HCT116 (cell line): ENCODE measurements around the gene ZFHX3. TPM values are rescaled to one million over a fixed set of nuclear protein-coding genes. Genes with fewer than 3 reads are reported as not detected.

ENCODE experiments used
- ATAC-seq: fragments of 200-7000 bp; cut with Tn5 transposase; 2 replicates; pipeline ENCODE4 v1.9.1; 2020; ENCODE audit warnings: mild to moderate bottlenecking, moderate library complexity
- BruUV-seq: library from RNA; stranded (reverse); fragments of 400-500 nt; replicated peaks from 2 replicates; lab custom pipeline; 2021; lab: Mats Ljungman, UMichigan
- CTCF ChIA-PET: fragments of 300-600 bp; sonication (Branson Sonifier 250); formaldehyde crosslinking; loops from one replicate; lab custom pipeline; 2021; ENCODE audit warnings: antibody characterized with exemption; lab: Charles Lee
- POLR2A ChIA-PET: fragments of 300-600, 350-600 bp; sonication (Branson Sonifier 250); formaldehyde crosslinking; loops from one replicate; lab custom pipeline; 2021; ENCODE audit warnings: antibody characterized with exemption; lab: Charles Lee
- RAD21 ChIA-PET, 2 experiments: fragments of 300-600 bp; sonication (Branson Sonifier 250); formaldehyde crosslinking; loops; one replicate each; lab custom pipeline; 2023; ENCODE audit warnings: low total read pairs in 2 of 2; ENCODE audit not compliant: uncharacterized antibody in 2 of 2, unreplicated experiment in 2 of 2, low non-redundant PET in 1 of 2; lab: Charles Lee
- DNase-seq: peaks from one replicate; pipeline ENCODE4 v3.0.0-alpha.2; 2010; ENCODE audit warnings: low read depth, low spot score
- H2AFZ ChIP-seq: fragments of 200-600 bp; shearing (Covaris generic), sonication (generic); 2 replicates; pipeline ENCODE4 v1.6.1; 2017; ENCODE audit warnings: low read depth, mixed run types, mixed read lengths, antibody characterized with exemption, low read length; ENCODE audit not compliant: poor library complexity, severe bottlenecking
- H3K27ac ChIP-seq: 2 replicates; pipeline ENCODE4 v1.5.1; 2012; ENCODE audit warnings: low read depth, low read length
- H3K27me3 ChIP-seq: fragments of 200-600 bp; sonication (generic); 2 replicates; pipeline ENCODE4 v1.6.1; 2016; ENCODE audit warnings: mixed run types, low read length, mixed read lengths; ENCODE audit not compliant: insufficient read depth
- H3K36me3 ChIP-seq, 2 experiments: fragments of 200-500 bp in 1 of 2; fragments of 200-600 bp in 1 of 2; sonication (Bioruptor generic) in 1 of 2; sonication (generic) in 1 of 2; 2 replicates each; pipeline versions ENCODE4 v1.5.1 to v1.6.1; 2014 to 2016; ENCODE audit warnings: low read length in 2 of 2, inconsistent platforms in 1 of 2, mixed read lengths in 1 of 2, mixed run types in 1 of 2; ENCODE audit not compliant: insufficient read depth in 2 of 2, control insufficient read depth in 1 of 2
- H3K4me1 ChIP-seq, 2 experiments: fragments of 200-600 bp in 1 of 2; sonication (generic) in 1 of 2; 2 replicates each; pipeline versions ENCODE4 v1.5.1 to v1.6.1; 2012 to 2017; ENCODE audit warnings: low read length in 2 of 2, inconsistent platforms in 1 of 2, mild to moderate bottlenecking in 1 of 2, mixed read lengths in 1 of 2, mixed run types in 1 of 2, moderate library complexity in 1 of 2; ENCODE audit not compliant: insufficient read depth in 2 of 2, control insufficient read depth in 1 of 2
- H3K4me2 ChIP-seq: fragments of 200-600 bp; sonication (generic); 2 replicates; pipeline ENCODE4 v1.6.1; 2017; ENCODE audit warnings: mixed run types, low read length, mixed read lengths
- H3K4me3 ChIP-seq, 2 experiments: fragments of 200-600 bp in 1 of 2; sonication (generic) in 1 of 2; replicated peaks in 1 of 2; 2 replicates each; pipeline ENCODE4 v1.5.1; 2011 to 2016; ENCODE audit warnings: low read length in 2 of 2, control low read depth in 1 of 2, low read depth in 1 of 2, mild to moderate bottlenecking in 1 of 2, mixed read lengths in 1 of 2, mixed run types in 1 of 2
- H3K79me2 ChIP-seq: fragments of 200-600 bp; sonication (generic); 2 replicates; pipeline ENCODE4 v1.6.1; 2017; ENCODE audit warnings: mild to moderate bottlenecking, mixed run types, low read length, moderate library complexity, mixed read lengths; ENCODE audit not compliant: insufficient read depth
- H3K9ac ChIP-seq: fragments of 200-600 bp; sonication (generic); 2 replicates; pipeline ENCODE4 v1.6.1; 2016; ENCODE audit warnings: low read length, mixed read lengths
- H3K9me2 ChIP-seq: fragments of 200-600 bp; sonication (generic), shearing (Covaris generic); 2 replicates; pipeline ENCODE4 v1.6.1; 2017; ENCODE audit warnings: mixed run types, mild to moderate bottlenecking, moderate library complexity; ENCODE audit not compliant: insufficient read depth
- H3K9me3 ChIP-seq, 2 experiments: fragments of 200-500 bp in 1 of 2; fragments of 200-600 bp in 1 of 2; sonication (Bioruptor generic) in 1 of 2; sonication (generic) in 1 of 2; 2 replicates each; pipeline ENCODE4 v1.6.1; 2014 to 2017; ENCODE audit warnings: low read length in 2 of 2, mixed read lengths in 2 of 2, inconsistent platforms in 1 of 2, low read depth in 1 of 2, mild to moderate bottlenecking in 1 of 2, mixed run types in 1 of 2, moderate library complexity in 1 of 2; ENCODE audit not compliant: control insufficient read depth in 1 of 2, insufficient read depth in 1 of 2
- H4K20me1 ChIP-seq: fragments of 200-600 bp; sonication (generic), shearing (Covaris generic); 2 replicates; pipeline ENCODE4 v1.6.1; 2017; ENCODE audit warnings: mixed run types, mild to moderate bottlenecking, moderate library complexity; ENCODE audit not compliant: insufficient read depth
- CBX3 ChIP-seq: IDR thresholded peaks from 2 replicates; pipeline ENCODE4 v1.6.1; 2012; ENCODE audit warnings: low read depth
- CEBPB ChIP-seq: IDR thresholded peaks from 2 replicates; pipeline ENCODE4 v1.6.1; 2012; ENCODE audit warnings: low read depth
- ELF1 ChIP-seq: IDR thresholded peaks from 2 replicates; pipeline ENCODE4 v1.6.1; 2012; ENCODE audit warnings: low read depth, borderline replicate concordance
- FOSL1 ChIP-seq: IDR thresholded peaks from 2 replicates; pipeline ENCODE4 v1.6.1; 2012; ENCODE audit warnings: low read depth
- JUND ChIP-seq: IDR thresholded peaks from 2 replicates; pipeline ENCODE4 v1.6.1; 2012
- RAD21 ChIP-seq: IDR thresholded peaks from 2 replicates; pipeline ENCODE4 v1.6.1; 2012; ENCODE audit warnings: low read depth, mild to moderate bottlenecking
- YY1 ChIP-seq: IDR thresholded peaks from 2 replicates; pipeline ENCODE4 v1.6.1; 2011; ENCODE audit warnings: low read length, low read depth, moderate library complexity, mild to moderate bottlenecking; ENCODE audit not compliant: insufficient replicate concordance; ENCODE audit errors: extremely low read depth
- ZBTB33 ChIP-seq: IDR thresholded peaks from 2 replicates; pipeline ENCODE4 v1.6.1; 2011; ENCODE audit warnings: mild to moderate bottlenecking, low read length, moderate library complexity; ENCODE audit not compliant: insufficient replicate concordance; ENCODE audit errors: extremely low read depth
- ZFX ChIP-seq: fragments of 450-650 bp; IDR thresholded peaks from 2 replicates; pipeline ENCODE4 v1.6.1; 2017
- ZNF274 ChIP-seq: fragments of 200-500 bp; sonication (Bioruptor generic); IDR thresholded peaks from 2 replicates; pipeline ENCODE4 v1.6.1; 2014; ENCODE audit warnings: mild to moderate bottlenecking, low read depth, low read length, inconsistent platforms
- intact Hi-C: fragments of 100-400 bp; cut with micrococcal nuclease; formaldehyde crosslinking; loops from 2 replicates; pipeline ENCODE4 v1.10.0; 2022
- total RNA-seq: library from RNA; stranded (reverse); gene quantifications from one replicate; pipeline ENCODE4 v1.2.1, GENCODE V29; 2021; ENCODE audit not compliant: unreplicated experiment
- TF ChIP-seq, protein P1 (sequence below), 3 experiments: fragments of 200-600 bp in 1 of 3; sonication (generic) in 1 of 3; IDR thresholded peaks in 2 of 3; conservative IDR thresholded peaks in 1 of 3; 2 replicates each; pipeline ENCODE4 v1.5.1; 2012 to 2017; ENCODE audit warnings: low read depth in 2 of 3, low read length in 2 of 3, antibody characterized with exemption in 1 of 3, borderline replicate concordance in 1 of 3, control low read depth in 1 of 3, mild to moderate bottlenecking in 1 of 3, mixed read lengths in 1 of 3, mixed run types in 1 of 3, moderate library complexity in 1 of 3; ENCODE audit not compliant: insufficient read depth in 1 of 3
- TF ChIP-seq, protein P2 (sequence below): IDR thresholded peaks from 2 replicates; pipeline ENCODE4 v1.6.1; 2012
- TF ChIP-seq, protein P3 (sequence below): IDR thresholded peaks from 2 replicates; pipeline ENCODE4 v1.6.1; 2012

The ZFHX3 gene
- total RNA-seq, 1 experiment from 2014 or later, result 6.3 TPM

- Histone ChIP-seq H2AFZ (no peak overlapping the region), H3K27me3 (no peaks in the 10 kb centered on the region), H3K9me3 (no peaks in the 10 kb centered on the region), H3K4me1 (peaks cover 0 to 4% of the 10 kb centered on the region in 2 experiments; a peak in 1 of 4 replicates), H3K4me3 (no peak overlapping the region), H3K36me3 (no peaks in the 10 kb centered on the region), H4K20me1 (no peaks in the 10 kb centered on the region), H3K27ac (no peak overlapping the region), H3K9me2 (no peaks in the 10 kb centered on the region), H3K9ac (no peak overlapping the region), H3K79me2 (no peaks in the 10 kb centered on the region), H3K4me2 (no peak overlapping the region)
- CTCF ChIA-PET, result no interaction called here
- POLR2A ChIA-PET, result no interaction called here
- no TSS peak for BruUV-seq
- RAD21 ChIA-PET, result no interaction called here
- intact Hi-C loops, result loop anchor here (10.0 kb wide), 2 partner anchors 219 to 591 kb away; no protein-coding TSS in a partner anchor
- DNase-seq, result no peak
- TF ChIP-seq, protein P1, sequence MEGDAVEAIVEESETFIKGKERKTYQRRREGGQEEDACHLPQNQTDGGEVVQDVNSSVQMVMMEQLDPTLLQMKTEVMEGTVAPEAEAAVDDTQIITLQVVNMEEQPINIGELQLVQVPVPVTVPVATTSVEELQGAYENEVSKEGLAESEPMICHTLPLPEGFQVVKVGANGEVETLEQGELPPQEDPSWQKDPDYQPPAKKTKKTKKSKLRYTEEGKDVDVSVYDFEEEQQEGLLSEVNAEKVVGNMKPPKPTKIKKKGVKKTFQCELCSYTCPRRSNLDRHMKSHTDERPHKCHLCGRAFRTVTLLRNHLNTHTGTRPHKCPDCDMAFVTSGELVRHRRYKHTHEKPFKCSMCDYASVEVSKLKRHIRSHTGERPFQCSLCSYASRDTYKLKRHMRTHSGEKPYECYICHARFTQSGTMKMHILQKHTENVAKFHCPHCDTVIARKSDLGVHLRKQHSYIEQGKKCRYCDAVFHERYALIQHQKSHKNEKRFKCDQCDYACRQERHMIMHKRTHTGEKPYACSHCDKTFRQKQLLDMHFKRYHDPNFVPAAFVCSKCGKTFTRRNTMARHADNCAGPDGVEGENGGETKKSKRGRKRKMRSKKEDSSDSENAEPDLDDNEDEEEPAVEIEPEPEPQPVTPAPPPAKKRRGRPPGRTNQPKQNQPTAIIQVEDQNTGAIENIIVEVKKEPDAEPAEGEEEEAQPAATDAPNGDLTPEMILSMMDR (IDR thresholded peaks at IDR 0.05 in 2 of 3, conservative IDR thresholded peaks at IDR 0.05 in 1 of 3; ENCODE audit: borderline replicate concordance in 1 of 3, insufficient read depth in 1 of 3, low read depth in 2 of 3, low read length in 2 of 3), result no peak
- no peak for TF ChIP-seq CBX3
- no peak for TF ChIP-seq FOSL1
- no peak for TF ChIP-seq RAD21
- TF ChIP-seq, protein P2, sequence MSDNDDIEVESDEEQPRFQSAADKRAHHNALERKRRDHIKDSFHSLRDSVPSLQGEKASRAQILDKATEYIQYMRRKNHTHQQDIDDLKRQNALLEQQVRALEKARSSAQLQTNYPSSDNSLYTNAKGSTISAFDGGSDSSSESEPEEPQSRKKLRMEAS, result no peak
- no peak for TF ChIP-seq ZFX
- no peak for TF ChIP-seq JUND
- no peak for TF ChIP-seq YY1
- ATAC-seq, result no peak
These were observed 211.7 kb downstream of the ZFHX3 start for GRCh38 chr16:72836181-72836580.

DNA sequence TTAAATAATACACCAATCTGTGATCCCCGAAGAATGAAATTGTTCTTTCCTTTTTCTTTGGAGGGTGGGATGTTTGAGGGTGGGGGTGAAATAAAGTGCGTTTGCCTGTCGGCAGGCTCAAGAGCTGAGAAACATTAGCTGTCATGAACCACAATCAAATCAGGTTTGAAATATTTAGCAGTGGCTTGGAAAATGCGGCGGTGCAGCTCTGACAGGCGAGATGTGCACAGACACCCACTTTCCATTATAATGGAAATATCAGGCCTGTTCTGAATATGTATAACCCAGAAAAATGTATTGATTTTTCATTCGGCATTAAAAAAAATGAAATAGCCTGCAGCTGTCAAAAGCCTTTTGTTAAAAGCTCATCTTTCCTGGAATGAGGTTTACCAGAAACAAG is 212.8 kb downstream of the ZFHX3 start:
- H3K4me2 ChIP-seq, result no peak overlapping the region
- TF ChIP-seq ZNF274 (no peak), RAD21 (no peak), ELF1 (no peak), FOSL1 (no peak), CEBPB (no peak), ZFX (no peak), ZBTB33 (no peak)
- TF ChIP-seq, protein P3, sequence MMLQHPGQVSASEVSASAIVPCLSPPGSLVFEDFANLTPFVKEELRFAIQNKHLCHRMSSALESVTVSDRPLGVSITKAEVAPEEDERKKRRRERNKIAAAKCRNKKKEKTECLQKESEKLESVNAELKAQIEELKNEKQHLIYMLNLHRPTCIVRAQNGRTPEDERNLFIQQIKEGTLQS, result no peak
- TF ChIP-seq, protein P2, result no peak
- no peaks in the 10 kb centered on the region for H3K9me2 ChIP-seq
- RAD21 ChIA-PET, result no interaction called here
- intact Hi-C loops, result loop anchor here (10.0 kb wide), 2 partner anchors 220 to 590 kb away; no protein-coding TSS in a partner anchor
- no peaks in the 10 kb centered on the region for H3K79me2 ChIP-seq
- ATAC-seq, result no peak
- POLR2A ChIA-PET, result no interaction called here
- H3K9ac ChIP-seq, result no peak overlapping the region
- H3K36me3 ChIP-seq, result no peaks in the 10 kb centered on the region
- BruUV-seq, result no TSS peak
- DNase-seq, result no peak
- CTCF ChIA-PET, result no interaction called here
- H3K27ac ChIP-seq, result no peak overlapping the region
- H3K4me1 ChIP-seq, result peaks cover 0 to 4% of the 10 kb centered on the region in 2 experiments; a peak in 1 of 4 replicates
- H3K9me3 ChIP-seq, result no peaks in the 10 kb centered on the region
- no peaks in the 10 kb centered on the region for H3K27me3 ChIP-seq
- no peak overlapping the region for H3K4me3 ChIP-seq
- no peaks in the 10 kb centered on the region for H4K20me1 ChIP-seq
- H2AFZ ChIP-seq, result no peak overlapping the region
